MM.1S (cell line): ENCODE data around the gene CHRNE.

ENCODE experiments used
- DNase-seq: peaks from one replicate; pipeline ENCODE4 v3.0.0-alpha.2; 2015
- H2AFZ ChIP-seq: fragments of 300-600 bp; sonication (generic); 2 replicates; pipeline ENCODE4 v1.6.0; 2016; ENCODE audit warnings: antibody characterized with exemption, low read length
- H3F3A ChIP-seq: fragments of 300-600 bp; sonication (generic); 2 replicates; pipeline ENCODE4 v1.6.1; 2016; ENCODE audit warnings: mild to moderate bottlenecking, antibody characterized with exemption, low read length, moderate library complexity, mixed read lengths; ENCODE audit not compliant: insufficient read depth
- H3K27ac ChIP-seq: fragments of 300-600 bp; sonication (generic); 2 replicates; pipeline ENCODE4 v1.5.1; 2016; ENCODE audit warnings: mild to moderate bottlenecking, low read length
- H3K27me3 ChIP-seq: fragments of 300-600 bp; sonication (generic); replicated peaks from 2 replicates; pipeline ENCODE4 v1.6.0; 2016; ENCODE audit warnings: low read length; ENCODE audit not compliant: insufficient read depth
- H3K36me3 ChIP-seq: fragments of 300-600 bp; sonication (generic); replicated peaks from 2 replicates; pipeline ENCODE4 v1.6.1; 2016; ENCODE audit warnings: mild to moderate bottlenecking, low read length, mixed read lengths; ENCODE audit not compliant: insufficient read depth
- H3K4me1 ChIP-seq: fragments of 300-600 bp; sonication (generic); 2 replicates; pipeline ENCODE4 v1.6.1; 2016; ENCODE audit warnings: low read length, mixed read lengths
- H3K4me2 ChIP-seq: fragments of 300-600 bp; sonication (generic); 2 replicates; pipeline ENCODE4 v1.6.0; 2016; ENCODE audit warnings: low read depth, low read length
- H3K4me3 ChIP-seq: fragments of 300-600 bp; sonication (generic); 2 replicates; pipeline ENCODE4 v1.5.1; 2016; ENCODE audit warnings: low read length, mixed read lengths
- H3K79me2 ChIP-seq: fragments of 300-600 bp; sonication (generic); 2 replicates; pipeline ENCODE4 v1.6.1; 2016; ENCODE audit warnings: mixed run types, low read length, mixed read lengths
- H3K9ac ChIP-seq: fragments of 300-600 bp; sonication (generic); 2 replicates; pipeline ENCODE4 v1.6.1; 2016; ENCODE audit warnings: low read length, mixed read lengths
- H3K9me2 ChIP-seq: fragments of 300-600 bp; sonication (generic); replicated peaks from 2 replicates; pipeline ENCODE4 v1.6.1; 2016; ENCODE audit warnings: mild to moderate bottlenecking, low read length, mixed read lengths; ENCODE audit not compliant: insufficient read depth
- H3K9me3 ChIP-seq: fragments of 300-600 bp; sonication (generic); replicated peaks from 2 replicates; pipeline ENCODE4 v1.6.1; 2016; ENCODE audit warnings: mild to moderate bottlenecking, low read length, mixed read lengths; ENCODE audit not compliant: insufficient read depth
- H4K20me1 ChIP-seq: fragments of 300-600 bp; sonication (generic); 2 replicates; pipeline ENCODE4 v1.6.1; 2016; ENCODE audit warnings: mild to moderate bottlenecking, low read length, moderate library complexity, mixed read lengths; ENCODE audit not compliant: insufficient read depth
- CTCF ChIP-seq: fragments of 300-600 bp; sonication (generic); IDR thresholded peaks from 2 replicates; pipeline ENCODE4 v1.5.1; 2016; ENCODE audit warnings: antibody characterized with exemption, low read length, mixed read lengths
- EZH2 ChIP-seq: fragments of 300-600 bp; sonication (generic); optimal IDR thresholded peaks from 2 replicates; pipeline ENCODE3; 2017; ENCODE audit warnings: low read depth, mild to moderate bottlenecking, antibody characterized with exemption, low read length, mixed read lengths
- EZH2phosphoT487 ChIP-seq: fragments of 300-600 bp; sonication (generic); IDR thresholded peaks from 2 replicates; pipeline ENCODE4 v1.6.1; 2018; ENCODE audit warnings: antibody characterized with exemption, low read length

CHRNE gene

GRCh38 chr17:4941319-4941610, 38.4 kb upstream of the CHRNE start:
- Histone ChIP-seq H2AFZ (no peak overlapping the region), H3K79me2 (peaks cover 85% of the 10 kb centered on the region), H3K4me3 (peak overlapping the region; percentile 78), H3K9me2 (no peaks in the 10 kb centered on the region), H3K4me2 (peak overlapping the region; percentile 96), H3K36me3 (no peaks in the 10 kb centered on the region), H3K4me1 (peaks cover 40% of the 10 kb centered on the region), H3F3A (peaks cover 55% of the 10 kb centered on the region), H3K27me3 (no peaks in the 10 kb centered on the region), H3K27ac (peak overlapping the region; percentile 91; the same call in 1 of the 2 replicates), H4K20me1 (peaks cover 18% of the 10 kb centered on the region), H3K9me3 (no peaks in the 10 kb centered on the region), H3K9ac (peak overlapping the region; percentile 95)
- no peak for TF ChIP-seq CTCF
- no peak for TF ChIP-seq EZH2phosphoT487
- TF ChIP-seq EZH2: no peak
- no peak for DNase-seq

- Histone ChIP-seq H3K4me2 (peak overlapping the region; percentile 96), H3K4me3 (peak overlapping the region; percentile 78), H3K4me1 (peaks cover 37% of the 10 kb centered on the region), H3K9me2 (no peaks in the 10 kb centered on the region), H3K79me2 (peaks cover 80% of the 10 kb centered on the region), H3K9ac (peak overlapping the region; percentile 95), H3K9me3 (no peaks in the 10 kb centered on the region), H3K27me3 (no peaks in the 10 kb centered on the region), H3K36me3 (no peaks in the 10 kb centered on the region), H3K27ac (peak overlapping the region; percentile 91), H4K20me1 (peaks cover 15% of the 10 kb centered on the region), H3F3A (peaks cover 51% of the 10 kb centered on the region), H2AFZ (peak overlapping the region; percentile 63)
- no peak for DNase-seq
- no peak for TF ChIP-seq EZH2phosphoT487
- no peak for TF ChIP-seq CTCF
- TF ChIP-seq EZH2: no peak
These were observed 37.8 kb upstream of the CHRNE start for GRCh38 chr17:4940555-4941318.

- H3F3A ChIP-seq: peaks cover 44% of the 10 kb centered on the region
- peaks cover 72% of the 10 kb centered on the region for H3K79me2 ChIP-seq
- DNase-seq: peak; percentile 100
- peak within 1 kb of the TSS; percentile 96 for H3K4me2 ChIP-seq
- peak within 1 kb of the TSS; percentile 91 for H3K27ac ChIP-seq
- peaks cover 8% of the 10 kb centered on the region for H4K20me1 ChIP-seq
- H3K27me3 ChIP-seq: no peaks in the 10 kb centered on the region
- peak within 1 kb of the TSS; percentile 77 for H2AFZ ChIP-seq
- H3K9me3 ChIP-seq: no peaks in the 10 kb centered on the region
- no peaks in the 10 kb centered on the region for H3K9me2 ChIP-seq
- no peaks in the 10 kb centered on the region for H3K36me3 ChIP-seq
- no peak for TF ChIP-seq EZH2phosphoT487
- TF ChIP-seq CTCF: no peak
- H3K4me3 ChIP-seq: peak within 1 kb of the TSS; percentile 78
- H3K4me1 ChIP-seq: peaks cover 29% of the 10 kb centered on the region
- H3K9ac ChIP-seq: peak within 1 kb of the TSS; percentile 95
These were observed 37.1 kb upstream of the CHRNE start, which contains the start of the genes RNF167 and SLC25A11 for GRCh38 chr17:4939796-4940554. Gene RNF167 (plus strand): TSS chr17:4940268. CDS start chr17:4940910, 642 bp downstream. Gene SLC25A11 (minus strand): TSS chr17:4940046. CDS start chr17:4939910, 136 bp downstream.
